B cell (primary cell): ENCODE results near the gene FAM20C. TPM values are rescaled to one million over a fixed set of nuclear protein-coding genes. Genes with fewer than 3 reads are reported as not detected.

Source experiments
- ATAC-seq: fragments of 200-7000 bp; cut with Tn5 transposase; one replicate; pipeline ENCODE4 v1.10.0; 2021; ENCODE audit warnings: low read depth, mild to moderate bottlenecking, moderate number of reproducible peaks, moderate library complexity
- CTCF ChIA-PET: fragments of 350-600 bp; sonication (Branson Sonifier 250); formaldehyde crosslinking; loops from one replicate; lab custom pipeline; 2021; ENCODE audit warnings: antibody characterized with exemption, inconsistent platforms; lab: Charles Lee
- POLR2A ChIA-PET: fragments of 350-600 bp; sonication (Branson Sonifier 250); formaldehyde crosslinking; loops from one replicate; lab custom pipeline; 2021; ENCODE audit warnings: antibody characterized with exemption; lab: Charles Lee
- DNase-seq: peaks from one replicate; pipeline ENCODE4 v3.0.0; 2013
- H2AFZ ChIP-seq: 2 replicates; pipeline ENCODE4 v1.6.1; 2012; ENCODE audit warnings: mild to moderate bottlenecking, low read depth, low read length; ENCODE audit not compliant: insufficient read depth, poor library complexity, severe bottlenecking
- H3K27ac ChIP-seq, 2 donors: 1 replicate in 1 of 2; 2 replicates in 1 of 2; pipeline ENCODE4 v1.5.1; 2012 to 2013; ENCODE audit warnings: low read length in 2 of 2, mild to moderate bottlenecking in 2 of 2, moderate library complexity in 1 of 2
- H3K27me3 ChIP-seq, 4 experiments: fragments of 200-600 bp in 1 of 4; sonication (generic) in 1 of 4; replicated peaks in 1 of 4; 1 replicate in 2 of 4; 2 replicates in 2 of 4; pipeline versions ENCODE4 v1.6.1 to v1.7.0; 2013 to 2016; ENCODE audit warnings: low read length in 3 of 4, mild to moderate bottlenecking in 2 of 4, mixed read lengths in 1 of 4, moderate library complexity in 1 of 4; ENCODE audit not compliant: insufficient read depth in 4 of 4, control insufficient read depth in 3 of 4; ENCODE audit errors: control extremely low read depth in 1 of 4
- H3K36me3 ChIP-seq, 2 experiments: replicated peaks in 1 of 2; 1 replicate in 1 of 2; 2 replicates in 1 of 2; pipeline versions ENCODE4 v1.6.1 to v1.7.1; 2013; ENCODE audit warnings: low read length in 1 of 2; ENCODE audit not compliant: insufficient read depth in 2 of 2, control insufficient read depth in 1 of 2; ENCODE audit errors: control extremely low read depth in 1 of 2, extremely low read depth in 1 of 2
- H3K4me1 ChIP-seq, 2 donors: fragments of 200-600 bp in 1 of 2; sonication (generic) in 1 of 2; 1 replicate in 1 of 2; 2 replicates in 1 of 2; pipeline versions ENCODE4 v1.5.1 to v1.6.1; 2013 to 2017; ENCODE audit warnings: low read length in 2 of 2; ENCODE audit not compliant: control insufficient read depth in 2 of 2, insufficient read depth in 2 of 2
- H3K4me2 ChIP-seq: replicated peaks from 2 replicates; pipeline ENCODE3; 2012; ENCODE audit warnings: mild to moderate bottlenecking, low read depth, low read length; ENCODE audit not compliant: poor library complexity, severe bottlenecking
- H3K4me3 ChIP-seq, 5 experiments: fragments of 200-600 bp in 1 of 5; sonication (generic) in 1 of 5; 1 replicate in 3 of 5; 2 replicates in 2 of 5; pipeline versions ENCODE4 v1.5.1 to v1.7.0; 2011 to 2016; ENCODE audit warnings: low read length in 4 of 5, mild to moderate bottlenecking in 4 of 5, low read depth in 2 of 5, control low read depth in 1 of 5, moderate library complexity in 1 of 5; ENCODE audit not compliant: insufficient read depth in 1 of 5; ENCODE audit errors: control extremely low read depth in 1 of 5, extremely low read depth in 1 of 5
- H3K79me2 ChIP-seq: fragments of 200-600 bp; sonication (generic); one replicate; pipeline ENCODE4 v1.6.0; 2016; ENCODE audit warnings: low read length; ENCODE audit not compliant: control insufficient read depth, insufficient read depth
- H3K9ac ChIP-seq: fragments of 200-600 bp; sonication (generic); 2 replicates; pipeline ENCODE4 v1.6.1; 2017; ENCODE audit warnings: mild to moderate bottlenecking, low read length, moderate library complexity
- H3K9me3 ChIP-seq, 3 donors: one replicate each; pipeline versions ENCODE4 v1.6.1 to v1.7.1; 2013; ENCODE audit warnings: low read length in 2 of 3; ENCODE audit not compliant: control insufficient read depth in 2 of 3, insufficient read depth in 1 of 3; ENCODE audit errors: control extremely low read depth in 1 of 3
- H4K20me1 ChIP-seq: 2 replicates; pipeline ENCODE4 v1.6.0; 2012; ENCODE audit warnings: mild to moderate bottlenecking, low read length; ENCODE audit not compliant: insufficient read depth, control insufficient read depth, poor library complexity, severe bottlenecking
- H3K27ac Mint-ChIP-seq: one replicate; pipeline ENCODE4 v1.8.0; 2021; ENCODE audit warnings: mixed read lengths
- H3K27me3 Mint-ChIP-seq: one replicate; pipeline ENCODE4 v1.8.0; 2021; ENCODE audit warnings: mixed read lengths
- H3K4me1 Mint-ChIP-seq: one replicate; pipeline ENCODE4 v1.8.0; 2021; ENCODE audit warnings: mixed read lengths
- H3K4me3 Mint-ChIP-seq: one replicate; pipeline ENCODE4 v1.8.0; 2021; ENCODE audit warnings: mixed read lengths
- H3K9me3 Mint-ChIP-seq: one replicate; pipeline ENCODE4 v1.8.0; 2022; ENCODE audit warnings: mixed read lengths; ENCODE audit not compliant: insufficient read depth
- CTCF ChIP-seq: fragments of 200-600 bp; IDR thresholded peaks from one replicate; pipeline ENCODE4 v1.8.0; 2022; ENCODE audit warnings: antibody characterized with exemption, mild to moderate bottlenecking
- EZH2 ChIP-seq: IDR thresholded peaks from 2 replicates; pipeline ENCODE4 v1.6.1; 2012; ENCODE audit warnings: borderline replicate concordance, low read depth, mild to moderate bottlenecking, moderate library complexity, low read length; ENCODE audit not compliant: insufficient read depth, poor library complexity, severe bottlenecking
- WGBS: methylation state at CpG from one replicate; pipeline ENCODE4 v1.1.5; 2013; ENCODE audit warnings: missing lambda C conversion rate; ENCODE audit not compliant: insufficient coverage; 5-methylcytosine and 5-hydroxymethylcytosine counted together
- intact Hi-C: fragments of 100-400 bp; cut with micrococcal nuclease; formaldehyde crosslinking; loops from one replicate; pipeline ENCODE4 v1.10.0; 2022
- polyA plus RNA-seq: library from polyadenylated mRNA; depleted of rRNA; stranded (reverse); fragments of >200 nt; gene quantifications from 2 replicates; pipeline ENCODE4 v1.2.3, GENCODE V29; 2012
- total RNA-seq, 2 donors: library from RNA; stranded (reverse); fragments of 120-200 nt in 1 of 2; gene quantifications; 1 replicate in 1 of 2; 2 replicates in 1 of 2; pipeline versions ENCODE4 v1.2.3 to v1.2.4, GENCODE V29; 2013 to 2022

Gene FAM20C
- total and polyA plus RNA-seq, 2 donors (not counting 1 experiment from before 2014, with no cell fraction given) = 0.54 to 0.81 TPM

GRCh38 chr7:286266-286665 lies 93.9 kb downstream of the FAM20C start:
- CTCF ChIA-PET = no interaction called here
- WGBS = 90% methylated on average over 17 of the region's 18 CpGs
- Mint-ChIP-seq H3K4me1 (no peaks in the 10 kb centered on the region), H3K27me3 (peaks cover 15% of the 10 kb centered on the region), H3K27ac (no peak overlapping the region), H3K4me3 (no peak overlapping the region), H3K9me3 (no peaks in the 10 kb centered on the region)
- Histone ChIP-seq H3K4me1 (no peaks in the 10 kb centered on the region), H3K9me3 (peaks cover 0 to 12% (median 0%) of the 10 kb centered on the region in 3 donors), H3K27me3 (peaks cover 0 to 24% (median 2%) of the 10 kb centered on the region in 4 experiments), H3K36me3 (no peaks in the 10 kb centered on the region), H3K79me2 (no peaks in the 10 kb centered on the region), H3K4me2 (no peak overlapping the region), H3K9ac (no peak overlapping the region), H3K27ac (no peak overlapping the region), H2AFZ (no peak overlapping the region), H3K4me3 (no peak overlapping the region), H4K20me1 (no peaks in the 10 kb centered on the region)
- DNase-seq = no peak
- POLR2A ChIA-PET = no interaction called here
- TF ChIP-seq CTCF = no peak
- no peak for TF ChIP-seq EZH2
- intact Hi-C loops = no loop called here
- no peak for ATAC-seq

- no peak overlapping the region for H2AFZ ChIP-seq
- no peaks in the 10 kb centered on the region for H4K20me1 ChIP-seq
- ATAC-seq = no peak
- Mint-ChIP-seq H3K27ac (no peak overlapping the region), H3K4me3 (no peak overlapping the region), H3K27me3 (peaks cover 28% of the 10 kb centered on the region), H3K4me1 (no peaks in the 10 kb centered on the region), H3K9me3 (no peaks in the 10 kb centered on the region)
- H3K79me2 ChIP-seq = no peaks in the 10 kb centered on the region
- intact Hi-C loops = no loop called here
- ChIA-PET CTCF (no interaction called here), POLR2A (no interaction called here)
- TF ChIP-seq EZH2 (no peak), CTCF (no peak)
- H3K4me1 ChIP-seq = no peaks in the 10 kb centered on the region
- peaks cover 0 to 35% (median 4%) of the 10 kb centered on the region in 4 experiments for H3K27me3 ChIP-seq
- H3K9me3 ChIP-seq = no peaks in the 10 kb centered on the region
- no peaks in the 10 kb centered on the region for H3K36me3 ChIP-seq
- no peak overlapping the region for H3K4me3 ChIP-seq
- no peak overlapping the region for H3K27ac ChIP-seq
- DNase-seq = no peak
- 76% methylated on average over 12 of the region's 14 CpGs for WGBS
- no peak overlapping the region for H3K9ac ChIP-seq
- H3K4me2 ChIP-seq = no peak overlapping the region
Observed at GRCh38 chr7:288671-289101, 96.3 kb downstream of the FAM20C start.
